ENCODE measurements around the gene GRAP2. TPM values are rescaled to one million over a fixed set of nuclear protein-coding genes. Genes with fewer than 3 reads are reported as not detected.

GRAP2 gene
- total and polyA plus RNA-seq, 9 of the 15 experiments (the other 6 are each of a cell fraction or from before 2014, with no cell fraction given): 4.8 to 88.7 (median 60.4) TPM

DNA sequence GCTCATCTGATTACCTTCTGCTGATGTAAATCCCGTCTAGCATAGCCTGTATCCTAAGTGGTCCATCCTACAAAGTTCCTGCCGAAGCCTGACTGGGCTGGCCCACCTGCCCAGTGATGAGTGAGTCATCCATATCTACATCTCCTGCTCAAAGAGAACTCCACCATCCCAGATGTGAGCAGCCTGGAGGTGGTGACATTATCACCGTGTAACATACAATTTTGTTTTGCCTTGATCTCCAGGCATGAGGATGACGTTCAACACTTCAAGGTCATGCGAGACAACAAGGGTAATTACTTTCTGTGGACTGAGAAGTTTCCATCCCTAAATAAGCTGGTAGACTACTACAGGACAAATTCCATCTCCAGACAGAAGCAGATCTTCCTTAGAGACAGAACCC is 64.9 kb downstream of the GRAP2 start (continued):
- TF ChIP-seq, protein P1, sequence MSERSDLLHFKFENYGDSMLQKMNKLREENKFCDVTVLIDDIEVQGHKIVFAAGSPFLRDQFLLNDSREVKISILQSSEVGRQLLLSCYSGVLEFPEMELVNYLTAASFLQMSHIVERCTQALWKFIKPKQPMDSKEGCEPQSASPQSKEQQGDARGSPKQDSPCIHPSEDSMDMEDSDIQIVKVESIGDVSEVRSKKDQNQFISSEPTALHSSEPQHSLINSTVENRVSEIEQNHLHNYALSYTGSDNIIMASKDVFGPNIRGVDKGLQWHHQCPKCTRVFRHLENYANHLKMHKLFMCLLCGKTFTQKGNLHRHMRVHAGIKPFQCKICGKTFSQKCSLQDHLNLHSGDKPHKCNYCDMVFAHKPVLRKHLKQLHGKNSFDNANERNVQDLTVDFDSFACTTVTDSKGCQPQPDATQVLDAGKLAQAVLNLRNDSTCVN (CRISPR knock-in tag; IDR thresholded peaks at IDR 0.05): no peak
- TF ChIP-seq SMARCA4 (IDR thresholded peaks at IDR 0.05): peak; percentile 88
- no peak for TF ChIP-seq CBX3 (IDR thresholded peaks at IDR 0.05; ENCODE audit: borderline replicate concordance in 1 of 2, low read length in 2 of 2)
- peak; percentile 59 for TF ChIP-seq STAT5A (IDR thresholded peaks at IDR 0.05; ENCODE audit: borderline replicate concordance, low read length)
- TF ChIP-seq HMBOX1 (IDR thresholded peaks at IDR 0.05): peak; percentile 36; the same call in 1 of the 2 replicates
- peak; percentile 70 for TF ChIP-seq NFIC (IDR thresholded peaks at IDR 0.05)
- no peak for TF ChIP-seq NBN (IDR thresholded peaks at IDR 0.05; ENCODE audit: low read depth)
- peak; percentile 70 for TF ChIP-seq HDAC3 (IDR thresholded peaks at IDR 0.05; ENCODE audit: borderline replicate concordance, partially characterized antibody)
- TF ChIP-seq TFAM (CRISPR knock-in tag; conservative IDR thresholded peaks at IDR 0.05): no peak
- peak in 1 of 2 experiments; percentile 94; a peak in 3 of 4 replicates for TF ChIP-seq RCOR1 (IDR thresholded peaks at IDR 0.05; ENCODE audit: borderline replicate concordance in 1 of 2, low read depth in 2 of 2, low read length in 2 of 2)
- no peak for TF ChIP-seq HNRNPL (IDR thresholded peaks at IDR 0.05; ENCODE audit: low read depth, low read length)
- TF ChIP-seq ESRRA (IDR thresholded peaks at IDR 0.05; ENCODE audit: borderline replicate concordance, low read depth): peak; percentile 98
- TF ChIP-seq POLR2AphosphoS5 (IDR thresholded peaks at IDR 0.05; ENCODE audit: control insufficient read depth, insufficient read depth, low read depth, low read length): peak; percentile 86
- no peak for TF ChIP-seq PTRF (tag; IDR thresholded peaks at IDR 0.05)
- no peak for TF ChIP-seq KLF1 (tag; IDR thresholded peaks at IDR 0.05)
- TF ChIP-seq CREM (IDR thresholded peaks at IDR 0.05; ENCODE audit: low read depth): peak; percentile 73
- TF ChIP-seq C11orf30 (IDR thresholded peaks at IDR 0.05; ENCODE audit: low read depth): no peak
- TF ChIP-seq KDM1A (IDR thresholded peaks at IDR 0.05): peak; percentile 63 to 78
- no peak for TF ChIP-seq PTBP1 (IDR thresholded peaks at IDR 0.05; ENCODE audit: low read depth, low read length)
- TF ChIP-seq CTBP1 (IDR thresholded peaks at IDR 0.05; ENCODE audit: borderline replicate concordance): peak; percentile 99
- no peak for TF ChIP-seq MAFK (IDR thresholded peaks at IDR 0.05; ENCODE audit: low read length)
- TF ChIP-seq DPF2 (IDR thresholded peaks at IDR 0.05): peak; percentile 90
- TF ChIP-seq TAL1 (IDR thresholded peaks at IDR 0.05): peak; percentile 77
- TF ChIP-seq MEIS2 (IDR thresholded peaks at IDR 0.05; ENCODE audit: partially characterized antibody): peak; percentile 87
- no peak for TF ChIP-seq CBX2 (IDR thresholded peaks at IDR 0.05; ENCODE audit: insufficient read depth, low read length, poor library complexity, severe bottlenecking)
- TF ChIP-seq, protein P2, sequence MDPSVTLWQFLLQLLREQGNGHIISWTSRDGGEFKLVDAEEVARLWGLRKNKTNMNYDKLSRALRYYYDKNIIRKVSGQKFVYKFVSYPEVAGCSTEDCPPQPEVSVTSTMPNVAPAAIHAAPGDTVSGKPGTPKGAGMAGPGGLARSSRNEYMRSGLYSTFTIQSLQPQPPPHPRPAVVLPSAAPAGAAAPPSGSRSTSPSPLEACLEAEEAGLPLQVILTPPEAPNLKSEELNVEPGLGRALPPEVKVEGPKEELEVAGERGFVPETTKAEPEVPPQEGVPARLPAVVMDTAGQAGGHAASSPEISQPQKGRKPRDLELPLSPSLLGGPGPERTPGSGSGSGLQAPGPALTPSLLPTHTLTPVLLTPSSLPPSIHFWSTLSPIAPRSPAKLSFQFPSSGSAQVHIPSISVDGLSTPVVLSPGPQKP (CRISPR knock-in tag; IDR thresholded peaks at IDR 0.05): no peak

Data from K562 (cell line).